COLO829 (cell line): ENCODE results near the gene NEGR1.
"Not testable (repeated sequence)": the region's sequence is repeated elsewhere in the genome, so short reads cannot be mapped to it uniquely, and the experiment has no call there.

ENCODE experiments used
- DNase-seq: peaks from one replicate; pipeline ENCODE4 v3.0.0; 2012; ENCODE audit warnings: low spot score

The NEGR1 gene

DNA sequence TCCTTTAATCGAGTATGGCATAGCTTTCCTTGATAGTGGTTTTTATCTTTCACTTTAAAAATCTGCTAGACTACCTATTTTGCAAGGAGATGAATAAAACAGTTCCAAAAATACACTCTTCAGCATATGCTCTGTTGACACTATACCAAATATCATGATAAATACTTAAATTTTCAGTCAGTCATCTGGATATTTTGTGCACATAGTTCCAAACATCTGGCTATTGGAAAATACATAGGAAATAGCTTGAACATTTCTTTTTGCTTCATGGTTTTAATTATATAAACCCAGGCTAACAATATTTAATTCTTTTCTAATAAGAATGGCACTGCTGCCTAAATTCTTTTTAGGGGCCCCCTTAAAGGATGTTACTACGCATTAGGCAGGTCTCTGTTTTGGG is 342.1 kb downstream of the NEGR1 start:
- no peak for DNase-seq

- no peak for DNase-seq
These were observed 351.8 kb downstream of the NEGR1 start for GRCh38 chr1:71930511-71930910.

DNA sequence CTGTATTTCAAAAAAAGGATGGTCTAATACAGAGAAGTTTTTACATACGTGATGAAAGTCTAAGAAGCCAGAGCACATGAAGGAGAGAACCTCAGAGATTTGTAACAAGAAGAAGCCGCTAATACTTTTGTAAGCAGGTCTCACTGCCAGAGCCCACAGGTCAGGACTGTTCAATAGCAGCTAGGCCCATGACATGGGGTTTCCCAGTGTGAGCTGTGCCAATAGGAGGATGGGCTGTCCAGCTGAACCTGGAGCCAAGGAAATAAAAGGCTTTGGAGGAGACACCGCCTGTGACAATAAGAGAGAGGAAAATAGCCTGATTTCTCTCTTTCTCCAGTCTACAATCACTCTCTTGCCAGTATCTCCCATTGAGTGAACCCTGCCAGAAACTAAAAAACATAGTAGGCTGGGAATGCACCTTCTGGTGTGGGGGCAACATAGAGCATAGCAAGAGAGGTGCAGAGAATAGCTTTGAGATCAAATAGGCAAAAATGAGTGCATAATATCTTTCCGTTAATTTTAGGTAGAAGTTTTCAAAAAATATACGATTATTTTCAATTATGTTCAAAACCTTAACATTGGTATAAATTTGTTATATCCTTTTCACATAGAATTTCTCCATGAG is 360.3 kb downstream of the NEGR1 start:
- DNase-seq: no peak

DNA sequence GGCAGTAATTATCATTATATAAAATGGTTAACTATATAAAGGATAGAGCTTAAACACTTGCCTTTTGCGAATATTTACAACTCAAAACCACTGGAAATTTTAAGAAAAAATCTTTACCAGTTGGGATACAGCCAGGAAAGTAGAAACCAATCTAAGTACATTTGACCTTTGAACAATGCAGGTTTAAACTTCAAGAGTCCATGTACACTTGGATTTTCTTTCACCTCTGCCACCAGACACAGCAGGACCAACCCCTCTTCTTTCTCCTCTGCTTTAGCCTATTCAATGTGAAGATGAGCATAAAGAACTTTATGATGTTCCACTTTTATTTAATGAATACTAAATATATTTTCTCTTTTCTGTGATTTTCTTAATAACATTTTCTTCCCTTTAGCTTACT is 361.1 kb downstream of the NEGR1 start:
- DNase-seq: no peak

DNA sequence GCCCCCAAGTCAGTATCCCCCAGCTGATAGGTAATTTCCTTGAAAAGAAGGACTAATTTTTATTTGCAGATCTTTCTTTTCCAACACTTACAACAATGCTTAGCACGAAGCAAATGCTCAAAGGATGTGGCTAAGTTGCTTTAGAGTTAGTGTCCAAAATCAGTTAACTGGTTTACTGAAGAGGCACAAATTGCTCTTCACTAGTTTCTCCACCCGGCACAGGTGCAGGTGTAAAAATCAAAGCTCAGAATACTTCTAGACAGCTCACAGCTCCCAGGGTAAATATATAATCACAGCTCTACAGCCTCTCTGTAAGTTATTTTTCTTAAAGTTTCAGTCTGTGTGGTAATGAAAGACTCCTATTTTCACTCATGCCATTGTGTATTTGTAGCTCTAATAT is 361.8 kb downstream of the NEGR1 start:
- no peak for DNase-seq

DNA sequence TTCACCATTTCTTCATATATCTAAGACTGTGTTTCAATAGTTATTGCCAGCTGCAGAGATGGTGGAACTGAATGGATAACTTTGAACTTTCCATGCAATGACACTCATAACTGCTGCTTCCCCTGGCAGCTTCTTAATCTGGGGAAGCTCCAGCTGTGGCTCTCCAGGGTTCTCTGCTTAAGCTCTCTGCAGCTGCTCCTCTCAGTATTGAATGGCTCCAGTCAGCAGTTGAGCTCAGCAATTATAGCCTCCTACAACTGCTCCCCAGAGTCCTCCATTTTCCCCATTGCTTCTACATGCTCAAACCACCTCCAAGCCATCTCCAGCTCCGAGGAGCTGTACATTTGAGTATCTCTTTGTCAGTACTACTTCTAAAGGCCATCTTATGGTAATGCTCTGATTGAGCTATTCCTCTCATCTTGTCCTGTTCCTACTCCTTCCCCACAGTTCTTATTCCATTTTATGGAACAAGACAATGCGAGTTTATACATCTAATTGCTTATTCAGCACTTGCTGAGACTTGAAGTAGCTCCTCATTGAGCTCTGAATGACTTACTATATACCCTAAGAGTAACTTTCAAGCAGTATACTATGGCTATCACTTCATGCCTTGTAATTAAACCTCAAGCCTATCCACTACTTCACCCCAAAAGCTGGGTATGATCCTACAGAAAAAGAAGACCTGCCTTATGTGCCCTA is 362.4 kb downstream of the NEGR1 start:
- no peak for DNase-seq

GRCh38 chr1:71918630-71919029 is 363.7 kb downstream of the NEGR1 start:
- no peak for DNase-seq

- no peak for DNase-seq
These were observed 365.4 kb downstream of the NEGR1 start for GRCh38 chr1:71916894-71917293.

DNA sequence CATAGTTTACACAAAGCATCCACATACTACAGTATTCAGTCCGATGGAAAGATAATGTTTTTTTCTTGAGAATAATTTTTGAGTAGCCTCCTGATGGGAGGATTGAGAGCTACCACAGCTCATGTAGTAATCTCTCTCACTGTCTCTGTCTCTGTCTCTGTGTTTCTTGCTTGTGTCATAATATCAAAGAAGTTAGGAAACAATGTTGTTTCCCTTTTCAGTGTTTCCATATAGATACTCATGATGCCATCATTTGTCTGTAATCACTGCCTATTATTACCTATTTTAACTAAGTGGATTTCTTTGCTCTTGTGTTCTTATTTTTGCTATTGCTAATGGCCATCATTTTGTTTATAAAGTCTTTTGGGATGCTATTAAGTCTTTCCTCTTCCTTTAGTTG is 367.7 kb downstream of the NEGR1 start:
- DNase-seq: no peak

DNA sequence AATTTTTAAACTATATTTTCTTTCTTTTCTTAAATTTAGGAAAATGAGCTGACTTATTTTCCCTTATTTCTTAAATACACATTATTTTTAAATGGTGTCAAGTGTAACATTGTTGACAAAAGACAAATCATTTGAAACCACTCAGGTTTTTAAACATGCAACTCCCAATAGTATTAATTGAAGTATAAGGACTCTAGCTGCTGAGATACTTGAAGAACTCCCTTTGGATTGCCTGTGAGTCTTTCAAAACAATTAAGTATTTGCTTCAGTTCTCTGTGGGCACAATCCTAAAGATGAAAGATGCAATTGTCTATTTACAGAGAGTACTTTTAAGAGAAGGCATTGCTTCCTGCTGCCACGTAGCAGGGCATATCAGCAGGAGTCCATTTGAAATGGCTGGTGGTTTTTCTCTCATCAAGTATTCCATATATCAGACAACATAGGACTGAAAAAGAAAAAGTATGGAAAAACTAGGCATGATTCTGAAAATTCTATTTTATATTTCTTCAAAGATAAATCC is 373.4 kb downstream of the NEGR1 start:
- DNase-seq: peak; percentile 57

- no peak for DNase-seq
These were observed 374.0 kb downstream of the NEGR1 start for GRCh38 chr1:71908303-71908702.

DNA sequence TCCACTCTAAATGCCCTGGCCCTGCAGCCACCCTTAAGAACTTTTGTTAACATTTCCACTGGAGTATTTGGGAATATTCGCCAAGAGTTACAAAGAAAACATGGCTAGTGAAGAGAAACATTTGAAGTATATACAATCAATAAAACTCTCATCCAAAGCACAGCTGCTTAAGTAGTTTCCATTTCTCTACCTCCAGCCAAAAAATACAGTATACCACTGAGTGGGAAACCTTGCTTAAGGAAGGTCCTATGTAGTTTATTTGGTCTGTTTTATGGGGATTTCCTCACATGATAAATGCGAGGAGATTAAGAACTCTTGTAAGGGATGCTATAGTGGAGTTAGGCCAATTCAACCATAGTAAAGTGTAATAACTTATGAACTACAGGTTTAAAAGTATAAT is 382.5 kb downstream of the NEGR1 start:
- no peak for DNase-seq

- not testable (repeated sequence) for DNase-seq
These were observed 394.2 kb downstream of the NEGR1 start for GRCh38 chr1:71888166-71888565.

GRCh38 chr1:71885171-71885570 is 397.2 kb downstream of the NEGR1 start:
- no peak for DNase-seq

- DNase-seq: peak; percentile 10
These were observed 399.7 kb downstream of the NEGR1 start for GRCh38 chr1:71882637-71883036.

DNA sequence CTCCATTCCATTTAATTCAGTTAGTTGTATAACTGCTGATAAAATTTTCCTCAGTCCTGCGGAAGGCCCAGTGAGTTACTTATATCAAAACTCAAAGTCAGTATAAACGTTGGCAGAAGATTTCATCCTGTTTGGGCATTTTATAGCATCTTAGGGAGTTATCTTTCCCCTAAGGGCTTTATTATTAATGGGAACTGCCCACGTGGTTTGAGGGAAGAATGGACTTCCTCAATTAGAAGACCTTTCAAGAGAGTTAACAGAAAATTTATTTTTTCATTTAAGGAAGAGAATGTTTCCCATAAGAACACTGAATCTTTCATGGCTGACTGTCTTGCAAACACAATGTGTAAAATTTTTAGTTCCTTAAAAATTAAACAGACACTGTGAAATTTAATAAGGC is 400.1 kb downstream of the NEGR1 start:
- peak; percentile 28 for DNase-seq

- DNase-seq: peak; percentile 7
These were observed 400.7 kb downstream of the NEGR1 start for GRCh38 chr1:71881611-71882010.

DNA sequence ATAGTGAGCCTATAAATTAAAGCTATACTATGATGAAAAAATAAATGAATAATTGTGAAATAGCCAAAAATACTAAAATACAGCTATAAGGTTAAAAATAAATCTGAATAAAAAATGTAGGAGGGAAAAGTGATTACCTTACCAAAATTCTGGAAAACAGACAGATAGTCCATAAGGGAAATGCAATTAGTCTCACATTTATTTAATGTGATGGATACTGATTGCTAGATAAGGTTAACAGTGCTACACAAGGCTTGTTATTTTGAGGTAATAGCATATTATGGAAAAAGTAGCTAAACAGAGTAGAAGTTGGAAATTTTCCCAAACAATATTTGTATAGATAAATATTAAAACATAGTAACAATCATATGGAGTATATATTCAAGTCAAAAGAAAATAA is 413.0 kb downstream of the NEGR1 start:
- DNase-seq: no peak

DNA sequence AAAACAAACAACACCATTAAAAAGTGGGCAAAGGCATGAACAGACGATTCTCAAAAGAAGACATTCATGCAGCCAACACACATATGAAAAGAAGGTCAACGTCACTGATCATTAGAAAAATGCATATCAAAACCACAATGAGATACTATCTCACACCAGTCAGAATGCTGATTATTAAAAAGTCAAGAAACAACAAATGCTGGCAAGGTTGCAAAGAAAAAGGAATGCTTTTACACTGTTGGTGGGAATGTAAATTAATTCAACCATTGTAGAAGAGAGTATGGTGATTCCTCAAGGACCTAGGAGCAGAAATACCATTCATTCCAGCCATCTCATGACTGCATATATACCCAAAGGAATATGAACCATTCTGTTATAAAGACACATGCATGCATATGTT is 419.6 kb downstream of the NEGR1 start:
- DNase-seq: no peak

- DNase-seq: peak; percentile 13
These were observed 421.3 kb downstream of the NEGR1 start for GRCh38 chr1:71861022-71861421.

- no peak for DNase-seq
These were observed 422.5 kb downstream of the NEGR1 start for GRCh38 chr1:71859806-71860205.

DNA sequence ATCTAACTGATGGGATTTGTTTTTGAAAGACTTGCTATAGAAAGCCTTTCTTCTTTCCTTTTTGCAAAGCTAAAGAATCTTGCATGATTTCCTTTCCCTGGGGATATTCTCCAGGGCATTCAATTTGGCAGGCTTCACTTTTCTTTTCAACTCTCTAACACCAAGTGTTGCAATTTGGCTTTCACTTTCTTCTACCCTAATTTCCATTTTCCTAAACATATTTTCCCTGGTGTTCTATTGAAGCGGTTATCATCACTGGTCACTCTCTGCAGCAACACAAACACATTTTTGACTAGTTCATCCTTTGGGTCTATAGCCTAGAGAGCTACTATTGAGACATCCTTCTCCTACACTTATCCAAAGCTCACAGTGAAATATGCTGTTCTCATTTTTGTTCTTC is 424.5 kb downstream of the NEGR1 start:
- DNase-seq: no peak

- no peak for DNase-seq
These were observed 429.0 kb downstream of the NEGR1 start for GRCh38 chr1:71853360-71853759.

DNA sequence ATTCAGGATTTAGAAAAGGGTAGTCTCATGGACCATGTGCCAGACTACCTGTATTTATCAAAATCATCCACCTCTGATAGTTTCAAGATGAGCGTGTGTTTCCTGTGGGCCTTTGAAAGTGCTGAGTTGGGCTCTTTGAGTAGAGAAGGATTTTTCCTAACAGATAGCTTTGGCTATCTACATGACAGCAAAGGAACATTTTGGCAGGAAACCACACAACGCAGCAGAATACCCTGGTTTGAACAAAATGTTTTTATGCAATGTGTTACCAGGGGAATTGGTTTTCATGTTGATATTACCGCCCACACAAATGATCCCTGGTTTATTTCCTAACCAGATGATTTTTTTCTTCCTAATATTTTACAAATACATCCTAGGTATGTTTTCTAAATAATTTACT is 431.4 kb downstream of the NEGR1 start:
- DNase-seq: no peak
